ENCODE measurements around the gene NEK1.

DNA sequence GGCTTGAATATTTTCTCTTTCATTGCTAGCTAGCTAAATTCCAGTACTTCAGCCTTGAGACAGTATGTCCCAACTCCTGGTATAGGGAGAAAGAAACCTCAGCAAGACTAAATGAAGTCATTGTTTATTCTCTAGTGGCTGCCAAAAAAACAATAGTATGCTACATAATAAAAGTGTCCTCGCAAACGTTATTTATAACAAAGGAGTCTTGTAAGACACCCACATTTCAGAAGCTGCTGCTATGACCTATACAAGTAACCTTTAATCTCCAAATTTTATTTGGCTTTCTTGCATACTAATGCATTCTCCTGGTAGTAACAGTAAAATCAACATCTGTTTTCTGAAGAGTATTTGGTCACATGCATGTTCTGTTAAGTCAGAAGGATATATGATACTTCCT lies 28.8 kb downstream of the NEK1 start:
- TF ChIP-seq EZH2phosphoT487 (IDR thresholded peaks at IDR 0.05; ENCODE audit: insufficient read depth, low read depth), result no peak
- TF ChIP-seq EZH2 (IDR thresholded peaks at IDR 0.05; ENCODE audit: insufficient read depth, poor library complexity, severe bottlenecking), result no peak
